ENCODE measurements around the gene RNU6-7. TPM values are rescaled to one million over a fixed set of nuclear protein-coding genes. Genes with fewer than 3 reads are reported as not detected.

The RNU6-7 gene
- total and polyA plus RNA-seq, 2 donors (not counting 3 experiments of a cell fraction or from before 2014, with no cell fraction given): not detected

GRCh38 chr14:32244404-32244803 lies 42.6 kb downstream of the RNU6-7 start:
- intact Hi-C loops (cut with micrococcal nuclease) (no loop called here), dilution Hi-C loops (cut with MboI; ENCODE audit: extremely low pct_ligation_motif_present, low sequenced_read_pairs) (no loop called here)
- no peaks in the 10 kb centered on the region for H3K27me3 ChIP-seq (ENCODE audit: control insufficient read depth in 2 of 2, insufficient read depth in 2 of 2, low read length in 2 of 2)
- no peaks in the 10 kb centered on the region for H3K9me1 ChIP-seq (replicated peaks; ENCODE audit: control insufficient read depth, extremely low read depth, insufficient read depth, low read length)
- no peak overlapping the region for H3K4me2 ChIP-seq (ENCODE audit: insufficient read depth, low read length)
- TF ChIP-seq POLR2A (IDR thresholded peaks at IDR 0.05; ENCODE audit: low read depth, low read length) (no peak), MAX (IDR thresholded peaks at IDR 0.05; ENCODE audit: insufficient read depth, insufficient read length) (no peak), MYC (IDR thresholded peaks at IDR 0.05; ENCODE audit: low read depth, low read length) (no peak), JUN (IDR thresholded peaks at IDR 0.05; ENCODE audit: borderline replicate concordance, insufficient read depth, insufficient read length, low read depth) (no peak), POLR2AphosphoS5 (IDR thresholded peaks at IDR 0.05; ENCODE audit: insufficient read depth, low read depth, low read length) (no peak), EZH2 (IDR thresholded peaks at IDR 0.05; ENCODE audit: borderline replicate concordance, low read depth, low read length, severe bottlenecking) (no peak), FOS (IDR thresholded peaks at IDR 0.05; ENCODE audit: borderline replicate concordance, insufficient read depth, low read length) (no peak), GATA2 (IDR thresholded peaks at IDR 0.05; ENCODE audit: insufficient read depth, insufficient read length, low read depth, low read length) (no peak), CTCF (IDR thresholded peaks at IDR 0.05; ENCODE audit: extremely low read depth in 1 of 2, insufficient read depth in 1 of 2, low read depth in 1 of 2, low read length in 2 of 2) (no peak)
- H3K4me1 ChIP-seq (ENCODE audit: control insufficient read depth, extremely low read depth, insufficient read depth, low read length): no peaks in the 10 kb centered on the region
- no peak overlapping the region for H3K4me3 ChIP-seq (replicated peaks in 1 of 3; ENCODE audit: insufficient read depth in 1 of 3, low read depth in 1 of 3, low read length in 3 of 3)
- no peak for FAIRE-seq
- ChIA-PET POLR2A (no interaction called here), CTCF (interaction anchor here (0.7 to 2.1 kb wide), 4 partner anchors 12 to 734 kb away, joined by 3 to 7 read pairs (median 5); no protein-coding TSS in a partner anchor)
- no peaks in the 10 kb centered on the region for H4K20me1 ChIP-seq (replicated peaks; ENCODE audit: control insufficient read depth, extremely low read depth, insufficient read depth, low read length)
- H3K9me3 ChIP-seq (replicated peaks; ENCODE audit: control insufficient read depth, insufficient read depth, low read length): no peaks in the 10 kb centered on the region
- no peak for DNase-seq (ENCODE audit: low read depth, low spot score)
- H3K36me3 ChIP-seq (ENCODE audit: control insufficient read depth in 2 of 2, extremely low read depth in 1 of 2, insufficient read depth in 2 of 2, low read length in 2 of 2): no peaks in the 10 kb centered on the region
- H3K9ac ChIP-seq (replicated peaks; ENCODE audit: extremely low read depth, insufficient read depth, low read length): no peak overlapping the region
- H3K79me2 ChIP-seq (ENCODE audit: control insufficient read depth, insufficient read depth, low read length): no peaks in the 10 kb centered on the region
- H3K27ac ChIP-seq (ENCODE audit: insufficient read depth, low read depth, low read length): no peak overlapping the region
- no peak overlapping the region for H2AFZ ChIP-seq (ENCODE audit: low read depth, low read length)
- BruUV-seq (replicated peaks): no TSS peak

Data from endothelial cell of umbilical vein (primary cell).